Osteocyte (in vitro differentiated cells): ENCODE measurements around the gene TWIST2. TPM values are rescaled to one million over a fixed set of nuclear protein-coding genes. Genes with fewer than 3 reads are reported as not detected.

Experiments
- DNase-seq: peaks from one replicate; pipeline ENCODE4 v3.0.0; 2021; ENCODE audit warnings: mixed read lengths; ENCODE audit not compliant: unreplicated experiment; ENCODE audit errors: extremely low spot score
- H3K27ac Mint-ChIP-seq: one replicate; pipeline ENCODE4 v1.8.0; 2021; ENCODE audit warnings: mild to moderate bottlenecking, mixed read lengths; ENCODE audit not compliant: unreplicated experiment
- H3K27me3 Mint-ChIP-seq: one replicate; pipeline ENCODE4 v1.8.0; 2021; ENCODE audit warnings: mixed read lengths; ENCODE audit not compliant: unreplicated experiment
- H3K36me3 Mint-ChIP-seq: one replicate; pipeline ENCODE4 v1.8.0; 2021; ENCODE audit warnings: mixed read lengths; ENCODE audit not compliant: unreplicated experiment
- H3K4me1 Mint-ChIP-seq: one replicate; pipeline ENCODE4 v1.8.0; 2021; ENCODE audit warnings: mixed read lengths; ENCODE audit not compliant: unreplicated experiment
- H3K4me3 Mint-ChIP-seq: one replicate; pipeline ENCODE4 v1.8.0; 2021; ENCODE audit warnings: mild to moderate bottlenecking, moderate library complexity, mixed read lengths; ENCODE audit not compliant: unreplicated experiment
- H3K9me3 Mint-ChIP-seq: one replicate; pipeline ENCODE4 v1.8.0; 2021; ENCODE audit warnings: mixed read lengths; ENCODE audit not compliant: unreplicated experiment
- total RNA-seq: library from RNA; stranded (reverse); gene quantifications from 2 replicates; pipeline ENCODE4 v1.2.1, GENCODE V29; 2021
- TF ChIP-seq, protein P1 (sequence below): fragments of 200-600 bp; sonication (generic); IDR thresholded peaks from 2 replicates; pipeline ENCODE4 v1.5.0; 2021; ENCODE audit warnings: antibody characterized with exemption, mild to moderate bottlenecking, moderate library complexity

TWIST2 gene
- total RNA-seq, 1 donor from 2014 or later: 6.0 TPM

DNA sequence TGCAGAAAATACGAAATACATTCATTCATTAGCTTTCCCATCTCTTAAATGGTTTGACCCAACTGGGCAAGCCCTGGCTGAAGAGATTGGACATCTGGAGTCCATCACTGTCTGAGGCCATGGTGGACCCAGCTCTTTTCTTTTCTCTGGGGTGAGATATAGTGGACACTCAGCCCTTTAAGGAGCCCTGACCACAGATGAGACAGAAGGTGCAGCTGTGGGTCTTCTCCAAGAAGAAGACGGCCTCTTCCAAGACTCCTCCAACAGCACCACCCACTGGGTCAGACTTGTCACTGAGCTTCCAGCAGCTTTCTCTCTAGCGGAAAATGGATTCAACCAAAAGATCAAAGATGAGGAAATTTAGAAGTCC, 27.2 kb downstream of the TWIST2 start:
- Mint-ChIP-seq H3K9me3 (no peaks in the 10 kb centered on the region), H3K4me1 (peaks cover 3% of the 10 kb centered on the region), H3K36me3 (no peaks in the 10 kb centered on the region), H3K27me3 (no peaks in the 10 kb centered on the region), H3K4me3 (no peak overlapping the region), H3K27ac (no peak overlapping the region)
- DNase-seq: no peak
- TF ChIP-seq, protein P1, sequence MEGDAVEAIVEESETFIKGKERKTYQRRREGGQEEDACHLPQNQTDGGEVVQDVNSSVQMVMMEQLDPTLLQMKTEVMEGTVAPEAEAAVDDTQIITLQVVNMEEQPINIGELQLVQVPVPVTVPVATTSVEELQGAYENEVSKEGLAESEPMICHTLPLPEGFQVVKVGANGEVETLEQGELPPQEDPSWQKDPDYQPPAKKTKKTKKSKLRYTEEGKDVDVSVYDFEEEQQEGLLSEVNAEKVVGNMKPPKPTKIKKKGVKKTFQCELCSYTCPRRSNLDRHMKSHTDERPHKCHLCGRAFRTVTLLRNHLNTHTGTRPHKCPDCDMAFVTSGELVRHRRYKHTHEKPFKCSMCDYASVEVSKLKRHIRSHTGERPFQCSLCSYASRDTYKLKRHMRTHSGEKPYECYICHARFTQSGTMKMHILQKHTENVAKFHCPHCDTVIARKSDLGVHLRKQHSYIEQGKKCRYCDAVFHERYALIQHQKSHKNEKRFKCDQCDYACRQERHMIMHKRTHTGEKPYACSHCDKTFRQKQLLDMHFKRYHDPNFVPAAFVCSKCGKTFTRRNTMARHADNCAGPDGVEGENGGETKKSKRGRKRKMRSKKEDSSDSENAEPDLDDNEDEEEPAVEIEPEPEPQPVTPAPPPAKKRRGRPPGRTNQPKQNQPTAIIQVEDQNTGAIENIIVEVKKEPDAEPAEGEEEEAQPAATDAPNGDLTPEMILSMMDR: no peak

DNA sequence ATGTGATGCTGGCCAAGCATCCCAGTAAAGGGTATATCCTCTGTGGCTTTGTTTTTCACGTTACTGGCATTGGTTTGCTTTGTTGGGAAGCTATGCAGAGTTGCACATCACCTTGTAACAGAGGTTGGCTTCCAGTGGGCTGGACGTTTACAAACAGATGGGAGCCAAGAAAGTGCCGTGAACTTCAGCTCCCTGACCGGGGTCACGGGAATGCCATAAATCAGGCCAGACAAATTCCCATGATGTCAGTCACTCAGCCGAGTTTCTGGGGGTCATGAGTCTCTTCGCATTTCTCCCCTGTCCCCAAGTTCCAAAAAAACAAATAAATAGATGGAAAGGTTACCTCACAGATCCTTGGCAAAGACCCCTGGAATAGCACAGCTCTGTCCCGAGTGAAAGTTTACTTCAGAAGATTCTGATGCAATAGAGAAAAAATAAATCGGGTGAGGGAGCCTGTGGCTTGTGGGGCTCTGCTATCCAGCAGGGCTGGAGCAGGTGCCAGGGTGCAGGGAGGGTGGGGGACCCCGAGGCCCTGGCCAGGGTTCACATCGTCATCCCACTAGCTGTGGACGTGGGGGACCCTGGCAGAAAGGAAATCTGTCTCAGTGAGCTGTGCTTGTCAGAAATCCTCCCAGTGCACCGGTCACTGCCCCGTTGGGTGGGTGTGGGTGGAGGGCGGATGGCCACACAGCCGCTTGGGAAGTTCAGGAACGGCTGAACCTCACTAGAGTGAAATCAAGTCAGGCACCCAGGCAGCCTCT, 27.8 kb downstream of the TWIST2 start:
- TF ChIP-seq, protein P1: no peak
- no peak overlapping the region for H3K27ac Mint-ChIP-seq
- no peak for DNase-seq
- H3K4me1 Mint-ChIP-seq: peaks cover 3% of the 10 kb centered on the region
- no peaks in the 10 kb centered on the region for H3K9me3 Mint-ChIP-seq
- H3K36me3 Mint-ChIP-seq: no peaks in the 10 kb centered on the region
- H3K27me3 Mint-ChIP-seq: no peaks in the 10 kb centered on the region
- no peak overlapping the region for H3K4me3 Mint-ChIP-seq

DNA sequence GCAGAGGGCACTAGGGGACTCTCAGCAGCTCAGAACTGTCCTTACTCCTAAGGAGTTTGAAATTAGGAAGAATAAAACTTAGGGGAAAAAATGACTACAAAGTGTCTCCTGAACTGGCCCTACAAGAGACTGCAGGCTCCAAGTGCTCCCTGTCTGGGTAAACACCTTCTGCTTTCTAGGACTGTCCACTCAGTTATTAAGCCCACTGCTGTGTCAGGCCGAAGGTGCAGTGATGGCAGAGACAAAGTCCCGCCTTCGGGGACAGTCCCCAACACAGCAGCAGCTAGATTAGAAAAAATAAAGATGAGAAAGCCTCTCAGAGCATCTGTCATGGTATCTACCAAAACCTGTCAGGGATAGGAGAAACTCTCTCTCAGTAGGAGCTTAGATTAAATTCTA, 28.3 kb downstream of the TWIST2 start:
- Mint-ChIP-seq H3K36me3 (no peaks in the 10 kb centered on the region), H3K9me3 (no peaks in the 10 kb centered on the region), H3K4me1 (peaks cover 4% of the 10 kb centered on the region), H3K27ac (no peak overlapping the region), H3K27me3 (no peaks in the 10 kb centered on the region), H3K4me3 (no peak overlapping the region)
- DNase-seq: no peak
- TF ChIP-seq, protein P1: no peak

DNA sequence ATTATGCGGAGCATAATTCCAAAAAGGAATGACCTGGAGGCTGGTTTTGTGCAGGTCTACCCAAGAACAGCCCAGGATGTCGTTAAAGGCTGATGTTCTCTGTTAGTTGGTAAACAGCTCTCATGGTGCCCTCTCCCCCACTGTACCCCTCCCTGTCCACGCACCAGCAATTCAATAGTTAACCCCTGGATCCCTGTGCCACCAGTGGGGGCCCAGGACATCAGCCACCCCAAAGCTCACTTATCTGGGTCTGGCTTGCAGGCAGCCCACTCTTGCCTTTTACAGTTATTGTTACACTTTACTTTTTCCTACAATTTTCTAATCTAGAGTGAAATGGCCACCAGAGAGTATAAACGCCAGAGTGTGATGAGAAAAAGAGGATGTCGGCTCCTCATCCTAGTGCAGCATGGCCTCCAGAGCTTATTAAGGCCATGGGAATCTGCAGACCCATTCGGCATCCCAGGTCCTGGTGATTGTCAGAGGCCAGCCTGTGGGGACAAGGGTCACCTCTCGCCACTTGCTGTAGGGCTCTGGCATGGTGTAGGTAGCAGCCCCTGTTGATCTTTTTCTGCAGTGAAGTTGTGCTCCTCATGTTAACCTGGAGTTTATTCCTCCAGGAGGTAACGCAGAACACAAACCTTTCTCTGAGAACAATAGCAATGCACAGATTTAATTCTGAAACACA, 30.3 kb downstream of the TWIST2 start:
- H3K4me3 Mint-ChIP-seq: no peak overlapping the region
- TF ChIP-seq, protein P1: no peak

DNA sequence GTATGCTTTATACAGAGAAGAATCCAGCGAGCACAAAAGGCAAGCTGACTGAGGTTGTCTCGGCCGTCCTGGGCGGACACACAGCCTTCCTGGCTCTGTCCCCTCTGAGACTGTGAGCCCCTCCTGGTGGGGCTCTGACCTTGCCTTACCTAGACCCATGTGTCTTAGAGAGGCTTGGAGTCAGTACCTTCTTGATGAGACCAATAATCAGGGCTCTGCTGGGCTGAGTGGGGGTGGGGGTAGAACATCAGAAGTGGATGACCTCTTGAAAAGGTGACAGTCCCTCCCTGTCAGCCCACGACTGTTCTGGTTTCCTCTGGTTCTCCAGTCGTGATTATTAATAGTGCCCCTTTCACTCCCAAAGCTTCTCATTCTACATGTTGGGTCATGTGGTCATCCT, 31.2 kb downstream of the TWIST2 start:
- Mint-ChIP-seq H3K9me3 (no peaks in the 10 kb centered on the region), H3K27ac (no peak overlapping the region), H3K4me1 (peaks cover 23% of the 10 kb centered on the region), H3K27me3 (no peaks in the 10 kb centered on the region), H3K4me3 (no peak overlapping the region), H3K36me3 (no peaks in the 10 kb centered on the region)
- TF ChIP-seq, protein P1: no peak
- DNase-seq: no peak

More for the DNA sequence above, 30.3 kb downstream of the TWIST2 start:
- H3K9me3 Mint-ChIP-seq: no peaks in the 10 kb centered on the region
- H3K4me1 Mint-ChIP-seq: peaks cover 19% of the 10 kb centered on the region
- DNase-seq: no peak
- H3K36me3 Mint-ChIP-seq: no peaks in the 10 kb centered on the region
- H3K27ac Mint-ChIP-seq: no peak overlapping the region
- H3K27me3 Mint-ChIP-seq: no peaks in the 10 kb centered on the region
